Activated T-helper 1 cell treated with anti-CD3 and anti-CD28 coated beads, Interleukin-2, amount 50 U/mL, for 16 hours (primary cell): Measurements from ENCODE around the gene SIDT2.
"Not testable (repeated sequence)": the region's sequence is repeated elsewhere in the genome, so short reads cannot be mapped to it uniquely, and the experiment has no call there.

Experiments
- DNase-seq, 2 donors: peaks; one replicate each; pipeline ENCODE4 v3.0.0-alpha.2; 2020; ENCODE audit warnings: low read depth in 1 of 2, low spot score in 1 of 2

The SIDT2 gene

DNA sequence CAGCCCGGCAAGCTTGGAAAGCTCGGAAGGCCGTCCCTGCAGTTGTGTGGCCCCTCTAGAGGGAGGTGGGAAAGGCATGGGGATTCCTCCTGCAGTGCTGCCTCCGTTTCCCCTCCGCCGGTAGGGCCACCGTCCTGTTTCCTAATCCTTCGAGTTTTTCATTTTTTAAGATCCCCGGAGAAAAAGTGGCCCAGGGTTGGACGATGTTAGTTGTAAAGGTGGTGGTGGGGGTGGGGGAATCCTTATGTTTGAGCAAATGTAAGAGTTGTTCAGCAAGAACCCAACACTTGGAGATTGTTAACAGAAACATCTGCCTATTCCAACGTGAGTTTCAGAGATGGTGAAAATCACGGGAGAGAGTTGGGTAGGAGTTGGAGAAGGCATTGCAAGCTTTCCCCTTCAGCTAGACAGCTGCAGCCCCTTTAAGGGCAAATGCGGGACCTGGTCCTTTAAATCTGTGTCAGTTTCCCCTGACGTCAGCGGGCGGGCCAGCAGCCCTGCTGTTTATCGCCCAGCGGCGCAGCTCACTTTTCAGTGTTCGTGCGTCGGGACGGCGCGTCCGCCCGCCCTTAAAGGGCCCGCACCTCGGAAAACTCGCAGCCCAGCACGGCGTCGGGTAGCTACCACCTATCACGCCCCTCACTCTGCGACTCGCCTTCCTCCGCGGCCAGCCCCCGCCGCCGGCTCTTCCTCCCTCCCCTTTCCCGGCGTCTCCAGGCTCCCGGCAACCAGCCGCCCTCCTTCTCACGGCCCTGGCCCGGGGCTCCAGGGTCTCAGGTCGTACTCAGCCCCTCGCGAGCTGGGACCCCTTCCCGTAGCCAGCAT lies at the start of gene SIDT2:
Gene SIDT2, plus strand, starts transcription at position 534 of the 825 bp plus-strand sequence. CDS start 521 bp downstream, outside the sequence.
- DNase-seq = peak; percentile 75 to 78

DNA sequence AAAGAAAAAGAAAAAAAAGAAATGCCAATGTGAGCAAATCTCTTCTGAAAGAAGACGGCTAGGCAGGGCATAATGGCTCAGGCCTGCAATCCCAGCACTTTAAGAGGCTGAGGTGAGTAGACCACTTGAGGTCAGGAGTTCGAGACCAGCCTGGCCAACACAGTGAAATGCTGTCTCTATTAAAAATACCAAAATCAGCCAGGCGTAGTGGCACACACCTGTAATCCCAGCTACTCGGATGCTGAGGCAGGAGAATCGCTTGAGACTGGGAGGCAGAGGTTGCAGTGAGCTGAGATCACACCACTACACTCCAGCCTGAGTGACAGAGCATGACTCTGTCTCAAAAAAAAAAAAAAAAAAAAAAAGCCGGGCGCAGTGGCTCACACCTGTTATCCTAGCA lies 48.1 kb upstream of the SIDT2 start:
- DNase-seq = not testable (repeated sequence)

DNA sequence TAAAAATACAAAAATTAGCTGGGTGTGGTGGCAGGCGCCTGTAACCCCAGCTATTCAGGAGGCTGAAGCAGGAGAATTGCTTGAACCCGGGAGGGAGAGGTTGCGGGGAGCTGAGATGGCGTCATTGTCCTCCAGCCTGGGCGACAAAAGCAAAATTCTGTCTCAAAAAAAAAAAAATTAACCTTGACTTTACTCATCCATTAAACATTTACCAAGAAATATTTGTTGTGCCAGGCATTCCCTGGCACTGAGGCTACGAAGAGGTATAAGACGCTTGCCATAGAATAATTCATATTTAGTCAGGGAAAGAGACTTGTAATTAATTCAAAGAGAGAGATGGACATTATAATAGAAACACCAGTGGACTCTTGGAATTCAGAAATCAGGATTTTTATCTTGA lies 47.7 kb upstream of the SIDT2 start:
- no peak for DNase-seq

DNA sequence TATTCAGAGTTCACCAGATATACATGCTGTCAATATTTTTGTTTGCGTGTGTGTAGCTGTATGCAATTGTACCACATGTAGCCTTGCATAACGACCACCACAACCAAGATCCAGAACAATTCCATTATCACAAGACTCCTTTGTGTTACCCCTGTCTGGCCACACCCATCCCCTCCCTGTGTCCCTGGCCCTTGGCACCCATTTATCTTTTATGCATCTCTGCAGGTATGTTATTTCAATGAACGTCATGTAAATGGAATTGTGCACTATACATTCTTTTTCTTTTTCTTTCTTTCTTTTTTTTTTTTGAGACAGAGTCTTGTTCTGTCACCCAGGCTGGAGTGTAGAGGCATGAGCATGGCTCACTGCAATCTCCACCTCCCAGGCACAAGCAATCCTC lies 44.1 kb upstream of the SIDT2 start:
- no peak for DNase-seq

DNA sequence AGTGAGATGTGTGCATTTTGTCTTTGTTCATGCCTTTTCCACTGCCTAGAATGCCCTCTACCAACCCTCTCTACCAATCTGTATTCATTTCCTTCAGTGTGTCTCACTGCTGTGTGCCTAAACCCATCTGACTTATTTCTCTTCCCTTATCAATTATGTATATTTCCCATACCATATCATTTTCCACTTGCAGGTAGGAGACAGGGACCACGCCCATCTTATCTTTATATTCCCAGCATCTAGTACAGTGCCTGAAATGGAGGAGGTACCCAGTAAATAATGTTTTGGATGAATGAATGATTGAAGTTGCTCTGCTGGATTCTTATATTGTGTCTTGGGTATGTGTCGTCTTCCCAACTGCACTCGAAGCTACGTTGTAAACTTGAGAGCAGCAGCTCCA lies 43.6 kb upstream of the SIDT2 start:
- not testable (repeated sequence) for DNase-seq

DNA sequence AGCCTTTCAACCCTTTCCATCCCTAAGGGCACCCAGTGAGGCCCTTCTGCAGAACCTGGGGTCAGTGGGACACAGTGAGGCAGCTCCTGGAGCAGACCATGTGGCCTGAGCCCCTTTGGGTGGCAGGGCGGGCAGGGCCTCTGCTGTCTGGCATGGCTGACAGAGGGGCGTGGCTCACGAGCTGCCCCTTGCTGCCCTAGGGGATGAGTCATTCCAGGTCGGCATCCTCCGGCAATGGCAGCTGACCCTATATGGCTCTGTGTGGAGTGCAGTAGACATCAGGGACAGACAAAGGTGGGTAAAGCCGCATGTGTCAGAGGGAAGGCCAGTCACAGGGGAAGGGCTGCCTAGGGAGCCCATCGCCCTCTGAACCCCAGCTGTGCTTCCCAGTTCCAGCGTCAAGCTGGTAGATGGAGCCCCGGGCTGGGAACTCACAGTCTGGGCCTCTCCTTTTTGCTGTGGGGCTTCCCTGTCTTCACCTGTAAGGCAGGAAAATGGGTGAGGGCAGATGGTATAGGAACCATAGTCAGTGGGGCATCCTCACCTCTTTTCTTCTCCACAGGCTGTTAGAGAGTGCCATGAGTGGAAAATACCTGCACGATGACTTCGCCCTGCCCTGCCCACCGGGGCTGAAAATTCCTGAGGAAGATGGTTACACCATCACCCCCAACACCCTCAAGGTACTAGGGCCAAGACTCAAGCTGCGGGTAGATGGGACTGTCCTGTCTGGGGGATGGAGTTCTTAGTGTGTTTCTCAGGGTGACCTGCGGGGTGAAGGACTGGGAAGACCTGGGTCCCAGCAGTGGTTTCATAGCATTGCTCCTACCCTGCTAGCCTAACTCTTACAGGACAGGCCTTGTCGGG lies 41.1 kb upstream of the SIDT2 start:
- DNase-seq = not testable (repeated sequence)

DNA sequence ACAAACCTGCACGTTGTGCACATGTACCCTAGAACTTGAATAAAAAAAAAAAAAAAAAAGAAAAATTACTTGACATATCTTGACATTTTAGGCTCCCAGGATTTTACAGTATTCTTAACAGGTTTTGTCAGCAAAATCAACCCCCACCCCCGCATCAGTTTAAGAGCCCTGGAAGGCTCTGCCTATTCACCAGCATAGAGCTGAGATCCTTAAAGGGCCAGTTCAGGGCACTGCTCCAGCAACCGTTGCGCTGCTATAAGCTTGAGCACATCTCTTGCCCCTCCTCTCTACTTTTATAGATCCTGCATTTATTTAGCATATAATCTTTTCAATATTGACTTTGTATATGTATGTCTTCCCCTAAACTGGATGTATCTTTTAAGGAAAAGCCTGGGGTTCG lies 35.2 kb upstream of the SIDT2 start:
- DNase-seq = no peak

DNA sequence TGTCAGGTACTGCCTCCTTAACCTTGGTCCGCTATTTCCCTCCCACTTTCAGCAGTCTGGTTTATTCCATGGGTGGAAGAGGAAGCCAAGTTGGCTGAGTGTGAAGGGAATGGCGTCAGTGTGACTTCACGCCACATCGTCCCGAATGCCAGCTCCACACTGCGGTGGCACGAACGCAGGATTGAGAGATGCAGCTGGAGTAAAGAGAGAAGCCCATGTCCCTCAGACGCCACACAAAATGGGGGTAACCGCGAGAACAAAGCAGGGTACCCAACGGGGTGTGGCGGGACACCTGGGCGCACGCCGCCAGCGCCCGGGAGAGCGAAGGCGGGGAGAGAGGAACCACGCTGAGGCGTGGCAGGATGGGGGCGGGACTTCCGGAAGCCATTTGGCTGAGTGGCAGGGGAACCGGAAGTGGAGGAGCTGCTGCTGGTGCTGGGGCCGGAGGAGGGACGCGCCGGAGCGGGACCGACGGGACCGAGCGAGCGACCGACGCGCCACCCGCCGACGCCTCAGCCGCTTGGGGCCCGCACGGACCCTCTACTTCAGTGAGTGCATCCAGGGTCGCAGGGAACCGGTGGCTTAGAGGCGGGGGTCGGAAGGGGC lies 34.6 kb upstream of the SIDT2 start, which contains the start of gene PAFAH1B2:
Gene PAFAH1B2, plus strand, starts transcription at position 417 of the 606 bp plus-strand sequence. CDS start 8,161 bp downstream, outside the sequence.
- DNase-seq = peak; percentile 91 to 94

DNA sequence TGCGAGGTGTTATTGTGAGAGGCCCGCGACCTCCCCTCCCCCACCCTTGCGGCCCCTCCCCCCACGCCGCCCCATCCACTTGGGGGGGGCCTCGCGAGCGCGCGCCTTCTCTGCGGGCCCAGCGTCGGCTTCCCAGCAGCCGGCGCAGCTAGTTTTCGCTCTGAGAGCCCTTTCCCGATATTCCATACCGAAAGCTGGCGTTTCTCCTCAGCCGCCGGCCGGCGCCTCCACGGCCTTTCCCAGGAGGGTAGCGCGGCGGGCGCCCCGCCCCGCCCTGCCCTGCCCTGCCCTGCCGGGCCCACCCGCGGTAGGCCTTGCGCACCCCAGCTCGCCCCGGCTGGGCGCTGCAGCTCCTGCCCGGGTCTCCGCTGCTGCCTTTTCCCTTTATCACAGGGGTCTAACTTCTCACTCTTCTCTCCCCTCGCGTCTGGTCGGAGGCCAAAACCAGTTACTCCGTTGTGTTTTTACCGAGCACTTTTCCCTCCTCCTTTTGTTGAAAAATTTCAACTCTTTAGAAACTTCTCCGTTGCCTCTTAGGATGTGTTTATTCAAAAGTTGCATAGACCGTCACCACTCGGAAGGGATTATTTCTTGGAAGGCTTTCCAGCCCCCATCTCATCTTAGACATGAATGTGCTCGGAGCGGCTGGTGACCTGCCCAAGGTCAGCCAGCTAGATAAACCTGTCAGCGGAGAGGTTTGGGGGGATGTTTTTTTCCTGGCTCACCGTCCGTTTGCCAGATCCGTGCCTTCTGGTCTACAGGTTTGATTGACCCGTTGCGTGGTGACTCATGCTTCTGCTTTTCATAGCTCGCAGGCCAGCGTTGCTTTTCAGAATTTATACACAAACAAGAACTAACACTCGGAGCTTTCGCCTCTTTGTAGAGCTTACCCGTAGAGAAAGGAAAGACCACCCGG lies 33.8 kb upstream of the SIDT2 start:
- DNase-seq = peak; percentile 4 to 10

DNA sequence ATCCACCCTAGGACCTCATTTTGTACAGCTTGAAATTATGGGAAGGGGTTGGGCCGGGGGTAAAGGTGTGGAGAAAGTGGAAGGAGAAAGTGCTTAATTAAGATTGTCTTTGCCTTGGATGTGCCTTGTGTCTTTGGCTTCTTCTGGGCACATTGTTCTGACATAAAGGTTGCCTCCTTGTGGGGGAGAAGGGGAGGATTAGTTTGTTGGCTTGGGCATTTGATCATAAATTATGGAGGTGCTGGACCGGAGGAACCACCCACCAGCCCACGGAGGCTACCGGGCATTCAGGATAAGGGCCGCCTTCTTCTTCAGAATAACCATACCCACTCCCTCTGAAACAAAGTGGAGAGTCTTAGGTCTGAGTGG lies 33.2 kb upstream of the SIDT2 start:
- DNase-seq = no peak

DNA sequence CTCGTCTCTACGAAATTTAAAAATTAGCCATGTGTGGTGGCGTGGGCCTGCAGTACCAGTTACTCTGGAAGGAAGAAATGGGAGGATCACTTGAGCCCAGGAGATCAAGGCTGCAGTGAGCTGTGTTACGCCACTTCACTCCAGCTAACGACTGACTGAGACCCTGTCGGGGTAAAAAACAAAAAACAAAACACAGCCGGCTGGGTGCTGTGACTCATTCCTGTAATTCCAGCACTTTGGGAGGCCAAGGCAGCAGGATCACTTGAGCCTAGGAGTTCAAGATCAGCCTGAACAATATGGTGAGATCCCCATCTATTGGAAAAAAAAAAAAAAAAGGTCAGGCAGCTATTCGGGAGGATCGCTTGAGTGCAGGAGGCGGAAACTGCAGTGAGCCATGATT lies 32.0 kb upstream of the SIDT2 start:
- DNase-seq = no peak

DNA sequence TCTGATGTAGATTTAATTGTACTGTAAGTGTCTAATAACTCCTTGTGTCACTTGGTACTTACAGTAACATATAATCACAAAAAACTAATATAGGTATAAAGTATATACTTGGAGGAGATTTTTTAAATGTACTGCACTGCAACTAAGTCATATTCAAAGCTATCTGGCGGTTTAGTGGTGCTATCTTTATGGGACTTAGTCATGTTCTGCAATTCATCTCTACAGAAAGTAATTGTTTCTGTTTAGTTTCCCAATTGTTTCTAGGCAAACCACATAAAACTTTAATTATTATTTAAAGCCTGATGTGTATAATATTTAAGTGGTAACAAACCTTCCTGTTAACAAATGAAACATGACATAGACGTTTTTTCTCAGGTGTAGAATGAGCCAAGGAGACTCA lies 26.5 kb upstream of the SIDT2 start:
- DNase-seq = no peak

DNA sequence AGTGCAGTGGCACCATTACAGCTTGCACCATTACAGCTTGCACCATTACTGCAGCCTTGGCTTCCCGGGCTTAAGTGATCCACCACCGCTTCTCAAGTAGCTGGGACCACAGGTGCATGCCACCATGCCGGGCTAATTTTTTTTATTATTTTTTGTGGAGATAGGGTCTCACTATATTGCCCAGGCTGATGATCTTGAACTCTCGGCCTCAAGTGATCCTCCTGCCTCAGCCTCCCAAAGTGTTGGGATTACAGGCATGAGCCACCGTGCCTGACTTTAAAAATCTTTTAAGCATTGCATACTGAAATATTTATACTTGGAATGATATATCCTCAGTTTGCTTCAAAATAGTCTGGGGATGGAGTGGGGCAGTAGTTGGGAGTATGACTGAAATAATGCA lies 24.1 kb upstream of the SIDT2 start:
- no peak for DNase-seq

DNA sequence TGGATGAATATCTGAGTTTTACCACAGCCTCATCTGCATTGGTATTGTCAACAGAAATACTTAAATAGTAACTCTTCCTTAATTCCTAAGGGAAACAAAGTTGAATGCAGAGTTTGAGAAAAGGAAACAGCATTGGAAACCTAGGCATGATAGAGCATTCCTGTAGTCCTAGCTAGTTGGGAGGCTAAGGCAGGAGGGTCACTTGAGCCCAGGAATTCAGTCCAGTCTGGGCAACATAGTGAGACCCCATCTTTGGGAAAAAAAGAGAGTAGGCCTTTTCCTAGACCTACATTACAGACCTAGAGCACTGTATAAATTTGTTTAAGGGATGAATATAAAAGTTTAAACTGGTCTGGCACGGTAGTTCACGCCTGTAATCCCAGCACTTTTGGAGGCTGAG lies 21.0 kb upstream of the SIDT2 start:
- no peak for DNase-seq

DNA sequence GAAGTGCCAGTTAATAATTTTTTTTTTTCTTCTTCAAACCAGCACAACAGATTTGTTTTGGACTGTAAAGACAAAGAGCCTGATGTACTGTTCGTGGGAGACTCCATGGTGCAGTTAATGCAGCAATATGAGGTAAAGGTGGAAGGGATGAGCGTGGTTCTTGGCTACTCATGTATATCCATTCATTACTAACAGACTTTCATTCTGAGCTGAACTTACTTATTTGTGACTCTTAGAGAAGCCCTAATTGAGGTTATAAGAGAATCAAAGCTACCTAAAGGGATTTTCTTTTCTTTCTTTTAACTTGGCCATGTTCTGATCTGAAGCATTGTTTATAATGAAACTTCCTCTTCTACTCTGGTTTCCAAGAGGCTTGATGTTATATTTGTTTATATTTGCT lies 18.7 kb upstream of the SIDT2 start:
- DNase-seq = no peak

DNA sequence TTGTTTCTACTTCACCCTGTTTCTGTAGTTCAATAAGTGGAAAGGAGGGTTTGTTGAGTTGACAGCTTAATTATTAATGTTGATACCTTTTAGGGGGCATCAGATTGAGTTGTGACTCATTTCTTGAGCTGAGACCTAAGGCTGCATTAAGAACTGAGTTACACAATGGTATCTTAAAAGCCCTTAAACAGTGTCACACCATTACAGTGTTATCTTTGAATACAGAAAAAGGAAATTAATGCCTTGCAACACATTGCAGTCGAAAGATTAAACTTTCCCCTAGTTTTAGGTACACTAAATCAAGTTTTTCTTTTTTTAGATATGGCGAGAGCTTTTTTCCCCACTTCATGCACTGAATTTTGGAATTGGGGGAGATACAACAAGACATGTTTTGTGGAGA lies 17.7 kb upstream of the SIDT2 start:
- no peak for DNase-seq

DNA sequence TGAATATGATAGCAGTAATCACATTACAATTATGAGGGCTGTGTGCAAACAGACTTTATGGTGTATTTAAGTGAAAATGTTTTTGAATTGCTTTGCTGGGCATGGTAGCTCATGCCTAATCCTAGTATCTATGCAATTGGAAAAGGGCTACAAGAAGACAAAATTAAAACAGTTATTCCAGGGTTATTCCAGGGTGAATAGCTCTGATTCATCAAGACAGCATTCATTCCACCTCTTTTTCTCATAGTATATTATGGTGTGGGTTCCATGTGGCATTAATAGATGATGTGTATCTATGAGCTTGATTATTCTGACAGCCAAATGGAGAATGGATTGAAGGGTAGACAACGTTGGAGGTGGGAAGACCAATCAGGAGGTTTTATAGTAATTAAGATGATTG lies 12.1 kb upstream of the SIDT2 start:
- DNase-seq = no peak

DNA sequence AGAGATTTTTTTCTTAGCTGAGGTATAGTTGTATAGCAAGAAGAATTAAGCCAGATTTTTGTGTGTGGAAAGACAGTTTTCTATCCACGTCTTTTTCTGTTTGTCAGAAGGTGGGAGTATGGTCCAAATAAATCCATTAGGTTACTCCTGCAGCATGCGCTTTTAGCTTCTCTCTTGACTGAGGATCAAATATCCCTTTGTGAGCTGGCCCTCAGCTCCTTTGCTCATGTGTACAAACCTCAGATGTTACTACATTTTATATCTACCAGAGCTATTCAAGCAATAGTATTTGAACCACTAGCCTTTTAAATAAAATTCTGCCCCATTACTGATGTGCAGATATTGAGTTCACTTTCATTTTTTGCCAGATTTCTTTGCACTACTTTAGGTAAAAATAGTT lies 8.8 kb upstream of the SIDT2 start:
- no peak for DNase-seq

DNA sequence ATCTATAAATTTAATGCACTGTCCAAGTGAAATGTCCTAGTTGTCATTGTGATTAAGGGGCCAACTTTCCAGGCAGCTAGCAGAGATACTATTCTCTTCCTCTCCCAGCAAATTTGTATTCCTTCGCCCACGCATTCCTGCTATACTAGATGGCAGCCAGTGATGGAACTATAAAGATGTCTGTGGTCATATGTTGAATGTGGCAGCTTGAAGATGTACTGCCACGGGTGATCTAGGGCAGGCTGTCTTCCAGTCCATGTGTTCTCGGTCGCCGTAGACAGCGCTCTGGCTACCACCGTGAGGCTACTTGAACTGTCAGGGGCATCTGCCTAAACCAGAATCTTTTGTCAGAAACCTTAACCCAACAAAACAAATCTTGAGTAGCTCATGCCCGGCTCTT lies 8.3 kb upstream of the SIDT2 start:
- no peak for DNase-seq

DNA sequence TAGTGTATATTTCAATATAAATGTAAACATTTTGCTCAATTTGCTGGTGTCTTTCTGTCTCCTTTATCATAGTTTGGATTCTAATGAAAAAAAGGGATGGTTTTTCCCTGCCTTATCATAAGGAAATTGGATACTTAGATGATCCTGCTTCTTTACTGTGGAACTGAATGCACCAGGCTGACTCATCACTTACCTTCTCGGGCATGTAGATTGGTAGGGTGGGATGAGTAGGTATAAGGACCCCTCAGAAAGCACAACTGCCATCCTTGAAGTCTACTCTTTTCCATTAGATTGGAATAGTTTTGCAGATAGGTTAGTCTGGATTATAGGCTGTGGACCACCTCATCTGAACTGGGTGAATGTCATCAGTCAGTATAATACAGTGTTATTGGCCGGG lies 7.5 kb upstream of the SIDT2 start:
- no peak for DNase-seq
